ENCODE measurements around the gene LCN1.

The LCN1 gene

DNA sequence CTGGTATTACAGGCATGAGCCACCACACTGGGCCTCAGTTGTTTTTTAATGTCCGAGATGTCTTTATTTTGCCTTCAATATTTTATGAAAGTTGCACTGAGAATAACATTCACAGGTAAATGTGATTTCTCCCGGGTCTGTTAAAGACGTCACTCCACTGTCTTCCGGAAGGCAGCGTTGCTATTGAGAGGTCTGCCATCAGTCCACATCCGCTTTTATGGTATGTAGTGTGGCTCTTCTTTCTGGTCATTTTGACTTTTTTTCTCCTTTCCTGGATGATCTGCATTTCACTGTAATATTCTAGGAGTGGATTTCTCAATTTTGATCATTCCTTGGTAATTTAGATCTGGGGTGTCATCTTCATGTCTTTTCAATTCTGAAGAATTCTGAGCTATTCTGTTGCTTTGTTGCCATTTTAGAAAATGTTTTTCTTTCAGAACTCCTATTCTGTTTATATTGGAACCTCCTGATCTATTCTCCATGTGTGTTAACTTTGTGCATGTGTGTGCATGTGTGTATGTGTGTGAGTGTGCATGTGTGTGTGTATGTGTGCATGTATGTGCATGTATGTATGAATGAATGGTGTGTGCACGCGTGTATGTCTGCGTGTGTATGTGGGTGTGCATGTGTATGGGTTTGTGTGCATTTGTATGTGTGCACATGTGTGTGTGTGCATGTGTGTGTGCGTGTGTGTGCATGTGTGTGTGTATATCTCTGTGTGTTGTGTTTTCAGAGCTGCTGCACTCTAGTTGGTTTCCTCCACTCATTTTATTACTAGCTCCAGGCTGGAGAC, 1.9 kb upstream of the LCN1 start:
- no peak for DNase-seq (ENCODE audit: low read depth)
- TF ChIP-seq, protein P1, sequence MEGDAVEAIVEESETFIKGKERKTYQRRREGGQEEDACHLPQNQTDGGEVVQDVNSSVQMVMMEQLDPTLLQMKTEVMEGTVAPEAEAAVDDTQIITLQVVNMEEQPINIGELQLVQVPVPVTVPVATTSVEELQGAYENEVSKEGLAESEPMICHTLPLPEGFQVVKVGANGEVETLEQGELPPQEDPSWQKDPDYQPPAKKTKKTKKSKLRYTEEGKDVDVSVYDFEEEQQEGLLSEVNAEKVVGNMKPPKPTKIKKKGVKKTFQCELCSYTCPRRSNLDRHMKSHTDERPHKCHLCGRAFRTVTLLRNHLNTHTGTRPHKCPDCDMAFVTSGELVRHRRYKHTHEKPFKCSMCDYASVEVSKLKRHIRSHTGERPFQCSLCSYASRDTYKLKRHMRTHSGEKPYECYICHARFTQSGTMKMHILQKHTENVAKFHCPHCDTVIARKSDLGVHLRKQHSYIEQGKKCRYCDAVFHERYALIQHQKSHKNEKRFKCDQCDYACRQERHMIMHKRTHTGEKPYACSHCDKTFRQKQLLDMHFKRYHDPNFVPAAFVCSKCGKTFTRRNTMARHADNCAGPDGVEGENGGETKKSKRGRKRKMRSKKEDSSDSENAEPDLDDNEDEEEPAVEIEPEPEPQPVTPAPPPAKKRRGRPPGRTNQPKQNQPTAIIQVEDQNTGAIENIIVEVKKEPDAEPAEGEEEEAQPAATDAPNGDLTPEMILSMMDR (IDR thresholded peaks at IDR 0.05; ENCODE audit: insufficient read depth, low read depth, low read length, missing control alignments), result no peak
- no peak overlapping the region for H3K4me3 ChIP-seq (ENCODE audit: low read depth, low read length)

DNA sequence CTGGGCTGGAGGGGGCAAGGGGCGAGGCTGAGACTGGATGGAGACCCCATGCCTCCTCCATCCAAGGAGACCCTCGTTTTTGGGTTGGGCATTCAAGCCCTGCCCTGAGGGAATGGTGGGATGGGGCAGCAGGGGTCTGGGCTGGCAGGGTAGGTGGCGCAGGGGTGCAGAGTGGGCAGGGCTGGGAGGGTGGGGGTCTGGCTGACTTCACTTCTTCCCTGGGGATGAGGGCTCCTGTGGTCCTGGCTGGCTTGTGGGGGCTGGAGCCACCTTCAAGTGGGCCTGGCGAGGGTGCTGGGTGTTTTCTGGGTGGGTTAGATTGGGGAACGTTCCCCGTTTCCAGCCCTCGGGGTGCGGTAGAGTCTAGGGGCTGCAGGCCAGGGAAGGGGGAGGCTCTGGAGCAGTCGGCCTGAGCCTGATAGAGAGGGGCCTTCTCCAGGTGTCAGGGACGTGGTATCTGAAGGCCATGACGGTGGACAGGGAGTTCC, 412 bp downstream of the LCN1 start:
- TF ChIP-seq, protein P1 (IDR thresholded peaks at IDR 0.05; ENCODE audit: insufficient read depth, low read depth, low read length, missing control alignments), result no peak
- no peak for DNase-seq (ENCODE audit: low read depth)
- H3K4me3 ChIP-seq (ENCODE audit: low read depth, low read length), result no peak overlapping the region

DNA sequence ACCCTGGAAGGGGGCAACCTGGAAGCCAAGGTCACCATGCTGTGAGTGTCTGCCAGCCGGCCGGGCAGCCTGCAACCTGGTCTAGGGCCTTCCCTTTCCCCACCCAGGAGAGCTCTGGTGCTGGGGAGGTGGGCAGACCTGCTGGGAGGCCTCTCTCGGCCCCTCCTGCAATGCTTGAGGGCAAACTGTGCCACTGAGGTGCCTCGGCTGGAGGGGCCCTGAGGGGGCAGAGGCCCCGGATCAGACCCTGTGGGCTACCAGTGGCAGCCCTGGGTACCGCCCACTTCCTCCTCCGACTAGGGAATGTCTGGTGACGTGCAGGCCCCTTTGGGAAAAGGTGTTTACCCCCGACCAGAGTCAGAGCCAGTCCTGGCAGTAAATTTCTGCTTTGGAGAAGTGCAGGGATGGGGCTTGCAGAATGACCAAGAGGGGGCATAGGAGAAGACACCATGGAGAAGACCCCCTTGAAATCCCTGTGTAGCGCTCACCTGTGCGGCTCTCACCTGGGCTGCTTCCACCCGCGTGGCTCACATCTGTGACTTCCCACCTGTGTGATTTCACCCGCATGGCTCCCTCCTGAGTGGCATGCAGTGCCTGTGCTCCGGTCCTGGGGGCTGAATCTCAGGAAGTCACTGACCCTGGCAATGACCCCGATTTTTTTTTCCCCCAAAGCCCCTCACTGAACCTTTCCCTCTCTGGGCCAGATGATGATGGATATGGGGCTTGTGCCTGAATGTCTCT, 1.1 kb downstream of the LCN1 start:
- TF ChIP-seq, protein P1 (IDR thresholded peaks at IDR 0.05; ENCODE audit: insufficient read depth, low read depth, low read length, missing control alignments), result no peak
- H3K4me3 ChIP-seq (ENCODE audit: low read depth, low read length), result no peak overlapping the region
- no peak for DNase-seq (ENCODE audit: low read depth)

DNA sequence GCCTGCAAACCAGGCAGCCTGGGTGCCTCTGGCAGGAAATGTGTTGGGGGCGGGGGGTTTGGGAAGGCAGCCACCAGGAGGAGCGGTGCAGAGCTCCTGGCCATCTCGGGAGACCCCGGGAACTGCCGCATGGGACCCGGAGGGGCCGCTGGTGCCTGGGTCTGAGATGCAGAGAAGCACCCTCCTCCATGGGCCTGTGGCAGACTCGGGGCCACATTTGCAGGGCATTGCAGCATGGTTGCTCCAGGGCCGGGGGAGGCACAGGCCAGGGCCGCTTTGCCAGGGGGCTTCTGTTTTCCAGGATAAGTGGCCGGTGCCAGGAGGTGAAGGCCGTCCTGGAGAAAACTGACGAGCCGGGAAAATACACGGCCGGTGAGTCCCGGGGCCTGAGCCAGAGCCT, 1.7 kb downstream of the LCN1 start:
- TF ChIP-seq, protein P1 (IDR thresholded peaks at IDR 0.05; ENCODE audit: insufficient read depth, low read depth, low read length, missing control alignments), result no peak
- DNase-seq (ENCODE audit: low read depth), result no peak
- no peak overlapping the region for H3K4me3 ChIP-seq (ENCODE audit: low read depth, low read length)

DNA sequence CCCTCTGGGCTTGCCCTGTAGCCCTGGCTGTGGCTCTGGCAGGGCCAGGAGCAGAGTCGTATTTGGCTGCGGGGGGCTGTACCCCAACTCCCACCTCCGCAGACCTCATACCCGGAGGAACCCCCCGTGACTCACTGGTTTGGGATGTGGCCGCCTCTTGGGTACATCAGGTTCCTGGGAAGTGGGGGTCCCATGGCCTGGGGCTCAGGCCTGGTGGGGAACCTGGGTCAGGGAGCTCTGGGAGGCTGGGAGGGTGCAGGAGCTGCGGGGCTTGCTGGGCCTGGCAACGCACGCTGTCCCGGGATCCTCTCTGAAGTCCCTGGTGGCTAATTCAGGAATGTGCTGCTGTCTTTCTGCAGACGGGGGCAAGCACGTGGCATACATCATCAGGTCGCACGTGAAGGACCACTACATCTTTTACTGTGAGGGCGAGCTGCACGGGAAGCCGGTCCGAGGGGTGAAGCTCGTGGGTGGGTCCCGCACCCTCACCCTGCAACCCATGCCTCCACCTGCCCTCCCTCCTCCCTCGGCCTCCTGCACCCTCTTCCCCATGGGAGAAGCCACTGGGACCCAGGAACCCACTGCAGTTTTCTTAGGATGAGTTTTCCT, 2.4 kb downstream of the LCN1 start:
- no peak for DNase-seq (ENCODE audit: low read depth)
- TF ChIP-seq, protein P1 (IDR thresholded peaks at IDR 0.05; ENCODE audit: insufficient read depth, low read depth, low read length, missing control alignments), result no peak
- H3K4me3 ChIP-seq (ENCODE audit: low read depth, low read length), result no peak overlapping the region

DNA sequence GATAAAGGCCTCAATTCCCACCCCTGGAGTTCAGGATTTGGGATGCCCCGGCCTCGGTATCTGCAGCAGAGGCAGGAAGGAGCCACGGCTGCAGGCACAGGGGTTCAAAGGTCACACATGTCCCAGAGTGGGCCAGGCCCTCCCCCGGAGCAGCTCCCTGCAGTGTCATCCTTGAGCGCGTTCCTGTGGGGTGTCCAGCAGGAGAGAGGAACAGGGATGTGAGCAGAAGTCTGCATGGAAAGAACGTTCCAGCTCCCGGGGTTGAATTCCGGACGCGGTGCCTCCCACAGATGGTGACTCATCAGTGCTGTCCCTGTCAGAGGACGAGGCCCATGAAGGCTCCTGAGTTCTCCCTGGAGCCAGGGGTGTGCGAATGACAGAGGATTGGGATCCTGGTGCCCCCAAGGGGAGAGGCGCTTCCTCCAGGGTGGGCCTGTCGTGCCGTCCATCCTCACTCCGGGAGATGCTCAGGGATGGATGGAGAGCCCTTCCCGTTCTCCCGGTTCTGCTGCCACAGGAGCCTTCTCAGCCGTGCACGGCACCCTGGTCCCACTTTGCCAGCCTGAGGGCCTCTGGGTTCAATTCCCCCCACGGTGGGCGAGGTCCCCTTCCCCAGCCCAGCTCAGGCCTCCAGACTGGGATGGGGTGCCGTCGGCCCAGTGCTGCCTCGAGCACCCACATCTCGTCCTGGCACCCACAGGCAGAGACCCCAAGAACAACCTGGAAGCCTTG, 3.1 kb downstream of the LCN1 start:
- DNase-seq (ENCODE audit: low read depth), result no peak
- TF ChIP-seq, protein P1 (IDR thresholded peaks at IDR 0.05; ENCODE audit: insufficient read depth, low read depth, low read length, missing control alignments), result no peak
- no peak overlapping the region for H3K4me3 ChIP-seq (ENCODE audit: low read depth, low read length)
